Loucy (cell line): Measurements from ENCODE around the gene DOCK3.

Source experiments
- H2AFZ ChIP-seq: fragments of 200-600 bp; sonication (generic); 2 replicates; pipeline ENCODE4 v1.6.0; 2016; ENCODE audit warnings: antibody characterized with exemption, mild to moderate bottlenecking, low read length, moderate library complexity
- H3F3A ChIP-seq: fragments of 200-600 bp; 2 replicates; pipeline ENCODE4 v1.6.0; 2016; ENCODE audit warnings: antibody characterized with exemption, low read depth, mild to moderate bottlenecking
- H3K27me3 ChIP-seq: fragments of 200-600 bp; sonication (generic); 2 replicates; pipeline ENCODE4 v1.6.1; 2014; ENCODE audit warnings: low read length, mild to moderate bottlenecking; ENCODE audit not compliant: insufficient read depth, poor library complexity, severe bottlenecking
- H3K36me3 ChIP-seq: fragments of 200-600 bp; sonication (generic); 2 replicates; pipeline ENCODE4 v1.6.1; 2016; ENCODE audit warnings: low read length; ENCODE audit not compliant: insufficient read depth
- H3K4me1 ChIP-seq: fragments of 200-600 bp; sonication (generic); 2 replicates; pipeline ENCODE4 v1.5.1; 2014; ENCODE audit warnings: low read length, mild to moderate bottlenecking; ENCODE audit not compliant: insufficient read depth, poor library complexity, severe bottlenecking
- H3K4me2 ChIP-seq: fragments of 200-600 bp; sonication (generic); 2 replicates; pipeline ENCODE4 v1.6.0; 2014; ENCODE audit warnings: antibody characterized with exemption, low read length, low read depth, mild to moderate bottlenecking; ENCODE audit not compliant: poor library complexity, severe bottlenecking
- H3K4me3 ChIP-seq: fragments of 200-600 bp; sonication (generic); 2 replicates; pipeline ENCODE4 v1.5.1; 2014; ENCODE audit warnings: low read length, mild to moderate bottlenecking, mixed read lengths; ENCODE audit not compliant: poor library complexity, severe bottlenecking
- H3K79me2 ChIP-seq: fragments of 200-600 bp; sonication (generic); 2 replicates; pipeline ENCODE4 v1.6.1; 2014; ENCODE audit warnings: low read length; ENCODE audit not compliant: insufficient read depth
- H3K9ac ChIP-seq: fragments of 200-600 bp; sonication (generic); 2 replicates; pipeline ENCODE4 v1.6.0; 2014; ENCODE audit warnings: mild to moderate bottlenecking, low read depth, low read length, moderate library complexity; ENCODE audit not compliant: poor library complexity, severe bottlenecking
- H3K9me2 ChIP-seq: fragments of 200-600 bp; sonication (generic); replicated peaks from 2 replicates; pipeline ENCODE4 v1.6.1; 2016; ENCODE audit warnings: low read depth, low read length, mixed read lengths
- H3K9me3 ChIP-seq: fragments of 200-600 bp; sonication (generic); 2 replicates; pipeline ENCODE4 v1.6.1; 2014; ENCODE audit warnings: mild to moderate bottlenecking, antibody characterized with exemption, low read length, low read depth; ENCODE audit not compliant: insufficient read depth
- H4K20me1 ChIP-seq: fragments of 200-600 bp; sonication (generic); 2 replicates; pipeline ENCODE4 v1.6.0; 2014; ENCODE audit warnings: antibody characterized with exemption, low read length, mild to moderate bottlenecking; ENCODE audit not compliant: insufficient read depth, poor library complexity, severe bottlenecking
- EZH2phosphoT487 ChIP-seq: fragments of 200-600 bp; IDR thresholded peaks from 2 replicates; pipeline ENCODE4 v1.6.1; 2018; ENCODE audit warnings: antibody characterized with exemption, mild to moderate bottlenecking, moderate library complexity, borderline replicate concordance
- TF ChIP-seq, protein P1 (sequence below): fragments of 200-600 bp; sonication (generic); conservative IDR thresholded peaks from 2 replicates; pipeline ENCODE4 v1.5.1; 2014; ENCODE audit warnings: mild to moderate bottlenecking, antibody characterized with exemption, low read length

The DOCK3 gene

DNA sequence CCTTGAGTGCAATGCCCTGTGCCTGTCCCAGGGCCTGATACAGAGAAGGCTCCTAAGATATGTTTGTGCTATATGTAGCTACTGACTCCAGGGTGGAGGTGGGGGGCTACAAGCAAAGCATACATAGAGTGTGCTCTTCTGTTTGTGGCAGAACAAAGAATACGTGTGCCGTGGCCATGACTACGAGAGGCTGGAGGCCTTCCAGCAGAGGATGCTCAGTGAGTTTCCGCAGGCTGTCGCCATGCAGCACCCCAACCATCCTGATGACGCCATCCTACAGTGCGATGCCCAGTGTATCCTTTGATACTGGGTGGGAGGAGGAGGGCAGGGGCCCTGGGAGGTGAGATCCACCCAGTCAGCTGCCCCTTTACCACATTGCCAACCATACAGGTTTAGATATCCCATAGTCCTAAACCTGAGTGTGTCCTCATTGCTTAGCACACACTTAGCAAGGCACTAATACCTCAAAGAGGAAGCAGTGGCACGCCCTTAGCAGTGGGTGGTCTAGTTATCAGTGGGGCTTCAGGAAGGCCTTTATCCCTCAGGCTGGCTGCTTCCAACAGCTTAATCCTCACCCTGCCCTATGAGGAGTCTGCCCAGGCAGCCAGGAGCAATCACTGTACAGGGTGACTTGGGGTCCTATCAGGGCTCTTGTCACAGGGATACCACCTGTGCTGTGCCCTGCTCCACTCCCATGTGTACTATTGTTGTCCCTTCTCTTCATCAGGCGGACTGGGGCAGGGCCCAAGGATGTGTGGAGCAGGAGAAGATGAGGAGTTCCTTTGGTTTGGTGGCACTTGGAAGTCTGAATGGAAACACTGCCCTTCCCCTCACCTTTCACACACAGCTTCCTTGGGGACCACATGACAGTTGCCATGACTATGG lies 680.2 kb downstream of the DOCK3 start:
- Histone ChIP-seq H3K27me3 (no peaks in the 10 kb centered on the region), H3K4me2 (no peak overlapping the region), H3K36me3 (no peaks in the 10 kb centered on the region), H3K79me2 (no peaks in the 10 kb centered on the region), H3K4me3 (no peak overlapping the region), H4K20me1 (no peaks in the 10 kb centered on the region), H3K9me3 (no peaks in the 10 kb centered on the region), H3K9me2 (no peaks in the 10 kb centered on the region), H3F3A (no peaks in the 10 kb centered on the region), H3K4me1 (no peaks in the 10 kb centered on the region), H2AFZ (no peak overlapping the region), H3K9ac (no peak overlapping the region)
- no peak for TF ChIP-seq EZH2phosphoT487
- TF ChIP-seq, protein P1, sequence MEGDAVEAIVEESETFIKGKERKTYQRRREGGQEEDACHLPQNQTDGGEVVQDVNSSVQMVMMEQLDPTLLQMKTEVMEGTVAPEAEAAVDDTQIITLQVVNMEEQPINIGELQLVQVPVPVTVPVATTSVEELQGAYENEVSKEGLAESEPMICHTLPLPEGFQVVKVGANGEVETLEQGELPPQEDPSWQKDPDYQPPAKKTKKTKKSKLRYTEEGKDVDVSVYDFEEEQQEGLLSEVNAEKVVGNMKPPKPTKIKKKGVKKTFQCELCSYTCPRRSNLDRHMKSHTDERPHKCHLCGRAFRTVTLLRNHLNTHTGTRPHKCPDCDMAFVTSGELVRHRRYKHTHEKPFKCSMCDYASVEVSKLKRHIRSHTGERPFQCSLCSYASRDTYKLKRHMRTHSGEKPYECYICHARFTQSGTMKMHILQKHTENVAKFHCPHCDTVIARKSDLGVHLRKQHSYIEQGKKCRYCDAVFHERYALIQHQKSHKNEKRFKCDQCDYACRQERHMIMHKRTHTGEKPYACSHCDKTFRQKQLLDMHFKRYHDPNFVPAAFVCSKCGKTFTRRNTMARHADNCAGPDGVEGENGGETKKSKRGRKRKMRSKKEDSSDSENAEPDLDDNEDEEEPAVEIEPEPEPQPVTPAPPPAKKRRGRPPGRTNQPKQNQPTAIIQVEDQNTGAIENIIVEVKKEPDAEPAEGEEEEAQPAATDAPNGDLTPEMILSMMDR, result no peak

DNA sequence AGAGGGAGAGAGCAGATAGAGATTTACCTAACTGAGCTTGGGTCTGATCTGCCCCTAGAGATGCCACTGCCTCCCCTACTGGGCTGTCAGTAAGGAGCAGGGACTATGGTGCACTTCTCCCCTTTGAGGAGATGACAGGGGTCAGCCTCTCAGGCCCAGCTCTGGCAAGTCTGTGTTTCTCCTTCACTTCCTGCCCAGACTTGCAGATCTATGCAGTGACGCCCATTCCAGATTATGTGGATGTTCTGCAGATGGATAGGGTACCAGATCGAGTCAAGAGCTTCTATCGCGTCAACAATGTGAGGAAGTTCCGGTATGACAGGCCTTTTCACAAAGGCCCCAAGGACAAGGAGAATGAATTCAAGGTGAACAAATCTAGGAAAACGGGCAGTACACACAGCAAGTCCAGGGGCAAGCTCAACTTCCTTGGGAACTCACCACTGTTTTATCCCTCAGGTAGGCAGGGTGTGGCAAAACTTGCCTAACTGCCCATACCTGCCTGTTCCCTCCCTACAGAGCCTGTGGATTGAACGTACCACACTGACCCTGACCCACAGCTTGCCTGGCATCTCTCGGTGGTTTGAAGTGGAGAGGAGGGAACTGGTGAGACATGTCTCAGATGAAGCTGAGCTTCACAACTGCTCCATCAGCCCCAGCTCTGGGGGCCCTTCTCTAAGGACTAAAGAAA lies 681.3 kb downstream of the DOCK3 start:
- Histone ChIP-seq H3K27me3 (no peaks in the 10 kb centered on the region), H3K4me1 (no peaks in the 10 kb centered on the region), H3K4me2 (no peak overlapping the region), H3K79me2 (no peaks in the 10 kb centered on the region), H3F3A (no peaks in the 10 kb centered on the region), H2AFZ (no peak overlapping the region), H3K9ac (no peak overlapping the region), H3K9me3 (no peaks in the 10 kb centered on the region), H3K4me3 (no peak overlapping the region), H3K9me2 (no peaks in the 10 kb centered on the region), H4K20me1 (no peaks in the 10 kb centered on the region), H3K36me3 (no peaks in the 10 kb centered on the region)
- TF ChIP-seq EZH2phosphoT487, result no peak
- TF ChIP-seq, protein P1, result no peak

DNA sequence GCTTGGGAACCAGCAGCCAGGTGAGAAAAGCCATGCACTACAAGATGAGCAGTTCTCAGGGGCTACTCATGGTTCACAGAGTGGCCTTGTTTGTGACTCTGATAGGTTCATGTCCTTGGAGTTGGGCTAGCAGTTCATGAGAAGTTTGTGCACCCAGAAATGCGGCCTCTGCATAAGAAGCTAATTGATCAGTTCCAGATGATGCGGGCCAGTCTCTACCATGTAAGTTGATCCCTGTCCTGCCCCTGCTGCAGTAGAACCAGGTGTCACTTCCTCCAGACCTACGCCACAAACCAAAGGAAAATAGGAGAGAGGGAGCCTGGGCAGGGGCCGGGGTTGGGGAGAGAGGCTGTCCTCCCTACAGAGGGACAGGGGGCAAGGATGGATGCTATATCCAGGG lies 683.1 kb downstream of the DOCK3 start:
- no peaks in the 10 kb centered on the region for H3K27me3 ChIP-seq
- no peaks in the 10 kb centered on the region for H3K9me3 ChIP-seq
- H3F3A ChIP-seq, result no peaks in the 10 kb centered on the region
- no peaks in the 10 kb centered on the region for H3K4me1 ChIP-seq
- H3K9me2 ChIP-seq, result no peaks in the 10 kb centered on the region
- no peak overlapping the region for H3K4me2 ChIP-seq
- H3K9ac ChIP-seq, result no peak overlapping the region
- no peak overlapping the region for H3K4me3 ChIP-seq
- H3K79me2 ChIP-seq, result no peaks in the 10 kb centered on the region
- H4K20me1 ChIP-seq, result no peaks in the 10 kb centered on the region
- no peak overlapping the region for H2AFZ ChIP-seq
- TF ChIP-seq, protein P1, result no peak
- no peak for TF ChIP-seq EZH2phosphoT487
- H3K36me3 ChIP-seq, result no peaks in the 10 kb centered on the region
